Effector CD8-positive, alpha-beta T cell (primary cell): Measurements from ENCODE around the gene GBX1.

Experiments used
- DNase-seq: peaks from one replicate; lab custom pipeline; 2025; lab: John Stamatoyannopoulos, UW

Gene GBX1

GRCh38 chr7:151139071-151139790 is 28.3 kb downstream of the GBX1 start:
- no peak for DNase-seq

- no peak for DNase-seq
Measured at GRCh38 chr7:151138153-151138851, 29.2 kb downstream of the GBX1 start.

- DNase-seq, result no peak
Measured at GRCh38 chr7:151137791-151138152, 29.7 kb downstream of the GBX1 start.

- DNase-seq, result no peak
Measured at GRCh38 chr7:151137076-151137675, 30.3 kb downstream of the GBX1 start.

GRCh38 chr7:151135866-151136843 is 31.3 kb downstream of the GBX1 start:
- no peak for DNase-seq

GRCh38 chr7:151135525-151135845 is 32.0 kb downstream of the GBX1 start:
- DNase-seq, result no peak

- DNase-seq, result no peak
Measured at GRCh38 chr7:151134743-151135524, 32.6 kb downstream of the GBX1 start.

- no peak for DNase-seq
Measured at GRCh38 chr7:151133986-151134742, 33.3 kb downstream of the GBX1 start.

GRCh38 chr7:151133266-151133985 is 34.1 kb downstream of the GBX1 start:
- no peak for DNase-seq

GRCh38 chr7:151132461-151133205 is 34.9 kb downstream of the GBX1 start:
- DNase-seq, result no peak

- DNase-seq, result no peak
Measured at GRCh38 chr7:151131592-151132293, 35.8 kb downstream of the GBX1 start.

- DNase-seq, result no peak
Measured at GRCh38 chr7:151131224-151131591, 36.3 kb downstream of the GBX1 start.

- DNase-seq, result no peak
Measured at GRCh38 chr7:151130741-151131157, 36.7 kb downstream of the GBX1 start.

GRCh38 chr7:151129960-151130591 is 37.4 kb downstream of the GBX1 start:
- DNase-seq, result no peak

- no peak for DNase-seq
Measured at GRCh38 chr7:151129117-151129959, 38.2 kb downstream of the GBX1 start.

GRCh38 chr7:151128716-151129115 is 38.8 kb downstream of the GBX1 start:
- DNase-seq, result no peak

GRCh38 chr7:151128144-151128543 is 39.4 kb downstream of the GBX1 start:
- DNase-seq, result no peak
